ENCODE results near the gene PKDREJ.

Gene PKDREJ

DNA sequence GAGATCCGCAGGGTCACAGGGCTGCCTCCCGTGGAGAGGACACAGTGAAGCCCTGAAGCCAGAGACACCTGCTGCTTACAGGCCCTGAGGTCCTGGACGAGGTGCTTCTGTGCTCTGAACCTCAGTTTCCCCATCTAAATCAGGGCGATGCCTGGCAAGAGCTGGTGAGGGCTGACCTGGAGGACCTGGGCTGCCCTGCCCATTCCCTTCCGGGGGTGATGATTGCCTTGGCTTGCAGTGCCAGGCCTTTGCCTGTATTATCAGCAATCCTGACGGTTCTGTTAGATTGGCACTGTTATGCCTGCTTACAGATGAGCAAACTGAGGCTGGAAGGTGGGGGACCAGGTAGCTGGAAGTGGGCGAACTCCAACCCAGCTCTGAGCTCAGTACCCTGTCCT is 25.7 kb upstream of the PKDREJ start:
- Histone ChIP-seq H3K27ac (ENCODE audit: low read length) (no peak overlapping the region), H3K27me3 (ENCODE audit: low read depth, low read length) (no peaks in the 10 kb centered on the region)

DNA sequence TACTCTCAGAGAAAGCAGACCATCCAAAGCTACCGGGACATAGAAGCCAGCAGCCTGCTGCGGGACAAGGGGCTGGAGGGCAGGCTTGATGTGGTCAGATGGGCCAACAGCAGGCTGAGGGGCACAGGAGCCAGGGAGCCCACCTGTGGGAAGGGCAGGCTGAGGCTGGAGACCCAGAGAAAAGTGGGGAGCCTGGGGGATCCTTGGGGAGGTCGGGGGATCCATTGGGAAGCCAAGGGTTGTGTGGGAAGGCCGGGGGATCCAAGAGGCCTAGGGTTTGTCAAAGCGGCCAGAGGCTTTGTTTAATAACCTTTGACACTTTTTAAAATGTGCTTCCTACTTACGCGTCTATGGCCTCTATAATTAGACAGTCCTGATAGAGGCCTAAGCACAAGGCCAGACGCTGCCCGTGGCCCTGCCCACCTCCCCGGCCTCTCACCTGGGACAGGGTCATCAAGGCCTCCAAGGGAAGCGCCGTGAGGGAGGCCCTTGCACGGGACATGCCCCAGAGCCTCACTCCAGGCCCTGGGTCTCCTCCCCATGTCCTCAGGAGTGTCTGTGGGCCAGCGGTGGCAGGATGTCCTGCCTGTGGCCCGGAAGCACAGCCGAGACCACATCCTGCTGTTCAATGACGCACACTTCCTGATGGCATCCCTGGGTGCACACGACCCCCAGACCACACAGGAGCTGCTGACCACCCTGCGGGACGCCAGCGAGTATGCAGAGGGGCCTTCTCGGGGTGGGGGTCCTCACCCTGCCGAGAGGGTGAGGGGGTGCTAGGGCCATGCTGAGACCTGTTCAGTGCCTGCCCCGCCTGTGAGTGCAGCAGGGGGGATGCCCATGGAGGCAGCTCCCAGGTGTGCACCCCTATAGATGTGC is 25.0 kb upstream of the PKDREJ start:
- H3K36me3 ChIP-seq (ENCODE audit: control insufficient read depth in 1 of 2, insufficient read depth in 2 of 2, low read length in 2 of 2) = peaks cover 23 to 78% of the 10 kb centered on the region in 2 donors
- H3K4me1 ChIP-seq (ENCODE audit: control insufficient read depth in 1 of 2, insufficient read depth in 2 of 2, low read length in 2 of 2) = no peaks in the 10 kb centered on the region

More for the DNA sequence above, 25.7 kb upstream of the PKDREJ start:
- Histone ChIP-seq H3K9me3 (ENCODE audit: control insufficient read depth in 1 of 2, low read length in 2 of 2) (no peaks in the 10 kb centered on the region), H3K36me3 (ENCODE audit: control insufficient read depth in 1 of 2, insufficient read depth in 2 of 2, low read length in 2 of 2) (peaks cover 24 to 76% of the 10 kb centered on the region in 2 donors), H3K4me3 (ENCODE audit: low read depth in 1 of 2, low read length in 2 of 2) (no peak overlapping the region), H3K4me1 (ENCODE audit: control insufficient read depth in 1 of 2, insufficient read depth in 2 of 2, low read length in 2 of 2) (no peaks in the 10 kb centered on the region)

DNA sequence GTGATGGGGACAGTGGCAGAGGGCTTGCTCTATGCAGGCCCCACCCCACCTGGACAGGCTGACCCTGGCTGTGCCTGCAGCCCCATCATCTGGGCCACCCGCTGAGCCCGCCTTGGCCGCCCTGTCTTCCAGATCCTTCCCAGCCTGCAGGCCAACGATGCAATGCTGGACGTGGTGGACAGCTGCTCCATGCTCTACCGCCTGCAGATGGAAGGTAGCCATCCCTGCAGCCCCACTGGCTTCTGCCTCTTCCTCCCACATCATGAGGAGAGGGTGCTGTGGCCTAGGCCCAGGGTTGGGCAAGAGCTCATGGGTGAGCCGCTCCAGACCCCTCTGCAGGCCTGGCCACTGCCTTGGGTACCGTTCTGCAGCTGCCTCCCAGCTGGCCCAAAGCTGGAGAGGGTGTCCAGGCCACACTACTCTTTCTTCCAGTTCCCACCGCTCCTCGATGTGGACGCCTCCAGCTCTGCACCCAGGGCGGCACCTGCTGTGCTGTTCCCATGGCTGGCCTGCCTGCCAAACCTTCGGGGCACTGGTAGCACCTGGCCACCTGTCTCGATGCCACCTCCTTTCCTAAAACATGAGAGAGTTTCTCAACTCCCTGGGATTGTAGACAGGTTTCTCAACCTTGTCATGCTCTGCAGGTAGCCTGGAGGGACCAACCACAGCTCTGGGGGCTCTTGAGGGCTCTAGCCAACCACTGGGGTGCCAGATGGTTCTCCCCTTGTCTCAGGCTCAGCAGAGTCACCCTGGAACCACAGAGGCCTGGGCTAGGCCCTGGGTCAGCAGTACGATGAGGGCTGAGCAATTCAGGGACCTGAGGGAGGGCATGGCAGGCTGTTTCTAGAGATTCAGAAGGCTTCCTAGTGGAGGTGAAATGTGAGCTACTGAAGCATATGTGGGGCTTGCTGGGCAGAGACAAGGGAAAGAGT is 24.1 kb upstream of the PKDREJ start:
- peak overlapping the region; percentile 39 for H3K27ac ChIP-seq (ENCODE audit: low read length)
- peak overlapping the region in 1 of 2 donors; percentile 23 for H3K4me3 ChIP-seq (ENCODE audit: low read depth in 1 of 2, low read length in 2 of 2)
- H3K27me3 ChIP-seq (ENCODE audit: low read depth, low read length) = no peaks in the 10 kb centered on the region
- no peaks in the 10 kb centered on the region for H3K9me3 ChIP-seq (ENCODE audit: control insufficient read depth in 1 of 2, low read length in 2 of 2)
- H3K36me3 ChIP-seq (ENCODE audit: control insufficient read depth in 1 of 2, insufficient read depth in 2 of 2, low read length in 2 of 2) = peaks cover 18 to 78% of the 10 kb centered on the region in 2 donors
- H3K4me1 ChIP-seq (ENCODE audit: control insufficient read depth in 1 of 2, insufficient read depth in 2 of 2, low read length in 2 of 2) = no peaks in the 10 kb centered on the region

More for the DNA sequence above, 25.0 kb upstream of the PKDREJ start:
- Histone ChIP-seq H3K9me3 (ENCODE audit: control insufficient read depth in 1 of 2, low read length in 2 of 2) (no peaks in the 10 kb centered on the region), H3K27ac (ENCODE audit: low read length) (peak overlapping the region; percentile 39), H3K27me3 (ENCODE audit: low read depth, low read length) (no peaks in the 10 kb centered on the region), H3K4me3 (ENCODE audit: low read depth in 1 of 2, low read length in 2 of 2) (peak overlapping the region in 1 of 2 donors; percentile 23)

- no peaks in the 10 kb centered on the region for H3K27me3 ChIP-seq (ENCODE audit: low read depth, low read length)
- H3K36me3 ChIP-seq (ENCODE audit: control insufficient read depth in 1 of 2, insufficient read depth in 2 of 2, low read length in 2 of 2) = peaks cover 29 to 78% of the 10 kb centered on the region in 2 donors
Measured at GRCh38 chr22:46286006-46286405, 22.9 kb upstream of the PKDREJ start.

GRCh38 chr22:46281866-46282678 is 18.9 kb upstream of the PKDREJ start:
- Histone ChIP-seq H3K27ac (ENCODE audit: low read length) (no peak overlapping the region), H3K9me3 (ENCODE audit: control insufficient read depth in 1 of 2, low read length in 2 of 2) (no peaks in the 10 kb centered on the region), H3K4me3 (ENCODE audit: low read depth in 1 of 2, low read length in 2 of 2) (no peak overlapping the region), H3K4me1 (ENCODE audit: control insufficient read depth in 1 of 2, insufficient read depth in 2 of 2, low read length in 2 of 2) (no peaks in the 10 kb centered on the region), H3K27me3 (ENCODE audit: low read depth, low read length) (no peaks in the 10 kb centered on the region), H3K36me3 (ENCODE audit: control insufficient read depth in 1 of 2, insufficient read depth in 2 of 2, low read length in 2 of 2) (peaks cover 61 to 88% of the 10 kb centered on the region in 2 donors)

More at GRCh38 chr22:46286006-46286405, 22.9 kb upstream of the PKDREJ start:
- Histone ChIP-seq H3K27ac (ENCODE audit: low read length) (no peak overlapping the region), H3K4me3 (ENCODE audit: low read depth in 1 of 2, low read length in 2 of 2) (no peak overlapping the region), H3K4me1 (ENCODE audit: control insufficient read depth in 1 of 2, insufficient read depth in 2 of 2, low read length in 2 of 2) (no peaks in the 10 kb centered on the region), H3K9me3 (ENCODE audit: control insufficient read depth in 1 of 2, low read length in 2 of 2) (no peaks in the 10 kb centered on the region)

GRCh38 chr22:46280999-46281623 is 18.0 kb upstream of the PKDREJ start:
- no peaks in the 10 kb centered on the region for H3K27me3 ChIP-seq (ENCODE audit: low read depth, low read length)
- H3K27ac ChIP-seq (ENCODE audit: low read length) = no peak overlapping the region

DNA sequence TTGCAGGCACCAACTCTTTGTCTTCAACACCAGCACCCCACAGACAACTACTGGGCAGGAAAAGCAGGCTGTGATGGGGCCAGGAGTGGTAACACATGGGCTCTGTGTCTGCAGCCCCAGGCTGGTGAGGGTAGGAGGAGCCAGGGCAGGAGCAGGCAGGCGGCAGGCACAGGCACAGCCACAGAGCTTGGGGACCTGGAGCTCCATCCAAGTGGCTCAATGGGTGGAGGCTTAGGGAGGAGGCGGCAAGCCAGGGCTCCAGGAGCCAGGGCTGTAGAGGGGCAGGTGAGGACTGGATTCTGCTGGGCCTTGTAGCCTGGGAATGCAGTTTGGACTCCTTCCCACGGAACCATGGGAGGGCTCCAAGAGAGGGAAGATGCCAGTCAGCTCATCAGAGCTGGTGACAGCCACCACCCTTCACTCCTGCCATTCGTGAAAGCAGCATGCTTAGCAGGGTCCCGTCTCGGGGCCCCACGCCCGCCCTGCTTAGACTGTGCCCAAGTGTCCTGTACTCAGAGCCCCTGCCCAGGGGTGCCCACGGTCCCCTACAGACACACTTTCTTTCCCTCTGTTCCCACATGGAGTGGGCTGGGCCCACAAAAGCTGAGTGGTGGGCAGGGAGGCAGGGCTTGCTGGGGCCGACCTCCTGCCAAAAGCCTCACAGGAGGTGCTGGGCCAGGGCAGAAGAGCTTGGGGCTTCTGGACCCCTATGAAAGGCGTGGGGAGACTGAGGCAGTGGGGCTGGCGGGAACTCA is 17.1 kb upstream of the PKDREJ start:
- Histone ChIP-seq H3K27ac (ENCODE audit: low read length) (no peak overlapping the region), H3K4me1 (ENCODE audit: control insufficient read depth in 1 of 2, insufficient read depth in 2 of 2, low read length in 2 of 2) (no peaks in the 10 kb centered on the region), H3K36me3 (ENCODE audit: control insufficient read depth in 1 of 2, insufficient read depth in 2 of 2, low read length in 2 of 2) (peaks cover 71 to 90% of the 10 kb centered on the region in 2 donors), H3K9me3 (ENCODE audit: control insufficient read depth in 1 of 2, low read length in 2 of 2) (no peaks in the 10 kb centered on the region), H3K27me3 (ENCODE audit: low read depth, low read length) (no peaks in the 10 kb centered on the region), H3K4me3 (ENCODE audit: low read depth in 1 of 2, low read length in 2 of 2) (no peak overlapping the region)

More at GRCh38 chr22:46280999-46281623, 18.0 kb upstream of the PKDREJ start:
- H3K4me3 ChIP-seq (ENCODE audit: low read depth in 1 of 2, low read length in 2 of 2) = no peak overlapping the region
- H3K9me3 ChIP-seq (ENCODE audit: control insufficient read depth in 1 of 2, low read length in 2 of 2) = no peaks in the 10 kb centered on the region
- no peaks in the 10 kb centered on the region for H3K4me1 ChIP-seq (ENCODE audit: control insufficient read depth in 1 of 2, insufficient read depth in 2 of 2, low read length in 2 of 2)
- H3K36me3 ChIP-seq (ENCODE audit: control insufficient read depth in 1 of 2, insufficient read depth in 2 of 2, low read length in 2 of 2) = peaks cover 64 to 86% of the 10 kb centered on the region in 2 donors

DNA sequence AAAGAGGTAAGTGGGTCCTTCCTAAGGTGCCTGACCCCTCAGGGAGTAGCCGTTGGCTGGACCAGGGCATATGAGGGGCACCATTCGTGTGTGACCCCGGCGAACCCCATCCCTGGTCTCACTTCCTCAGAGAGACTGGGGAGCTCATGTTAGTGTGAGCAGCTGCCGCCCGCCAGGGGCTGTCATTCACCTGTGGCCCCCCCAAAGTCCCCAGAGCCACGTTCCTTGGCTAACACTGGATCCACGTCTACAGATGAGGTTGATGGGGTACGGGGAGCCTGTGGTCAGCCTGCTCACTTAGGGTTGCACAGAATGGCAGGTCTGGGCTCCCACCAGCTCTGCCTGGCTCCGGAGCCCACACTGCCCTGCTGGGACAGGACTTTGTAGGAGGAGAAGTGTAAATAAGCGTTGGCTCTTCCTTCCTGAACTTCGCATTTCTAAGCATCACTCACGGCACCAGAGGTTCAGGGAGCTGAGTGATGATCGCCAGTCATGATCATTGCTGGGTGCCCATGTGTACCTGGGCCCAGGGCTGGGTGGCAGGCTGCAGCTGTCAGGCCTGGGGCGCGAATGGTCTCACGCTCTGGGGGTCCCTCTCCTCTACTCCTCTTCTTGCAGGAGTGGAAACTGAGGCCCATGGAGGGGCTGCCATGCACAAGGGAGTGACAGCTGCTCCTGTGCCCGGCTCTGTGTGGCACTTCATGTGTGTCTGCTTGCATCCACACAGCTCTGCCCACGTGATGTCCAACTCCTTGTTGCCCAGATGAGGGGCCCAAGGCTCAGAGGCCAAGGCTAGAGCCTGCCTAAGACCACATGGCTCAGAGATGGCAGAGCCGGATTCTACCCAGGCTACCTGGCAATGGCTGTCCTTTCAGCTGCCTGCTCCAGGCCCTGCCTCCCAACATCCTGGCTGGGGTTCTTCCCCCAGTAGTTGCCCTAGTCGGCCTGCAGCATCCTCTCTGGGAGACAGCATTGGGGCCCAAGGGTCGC is 15.8 kb upstream of the PKDREJ start:
- Histone ChIP-seq H3K36me3 (ENCODE audit: control insufficient read depth in 1 of 2, insufficient read depth in 2 of 2, low read length in 2 of 2) (peaks cover 67 to 90% of the 10 kb centered on the region in 2 donors), H3K9me3 (ENCODE audit: control insufficient read depth in 1 of 2, low read length in 2 of 2) (no peaks in the 10 kb centered on the region), H3K4me3 (ENCODE audit: low read depth in 1 of 2, low read length in 2 of 2) (no peak overlapping the region), H3K27me3 (ENCODE audit: low read depth, low read length) (no peaks in the 10 kb centered on the region), H3K4me1 (ENCODE audit: control insufficient read depth in 1 of 2, insufficient read depth in 2 of 2, low read length in 2 of 2) (no peaks in the 10 kb centered on the region), H3K27ac (ENCODE audit: low read length) (no peak overlapping the region)

- Histone ChIP-seq H3K27me3 (ENCODE audit: low read depth, low read length) (no peaks in the 10 kb centered on the region), H3K36me3 (ENCODE audit: control insufficient read depth in 1 of 2, insufficient read depth in 2 of 2, low read length in 2 of 2) (peaks cover 69 to 90% of the 10 kb centered on the region in 2 donors), H3K9me3 (ENCODE audit: control insufficient read depth in 1 of 2, low read length in 2 of 2) (no peaks in the 10 kb centered on the region), H3K4me3 (ENCODE audit: low read depth in 1 of 2, low read length in 2 of 2) (no peak overlapping the region), H3K4me1 (ENCODE audit: control insufficient read depth in 1 of 2, insufficient read depth in 2 of 2, low read length in 2 of 2) (no peaks in the 10 kb centered on the region), H3K27ac (ENCODE audit: low read length) (no peak overlapping the region)
Measured at GRCh38 chr22:46276563-46276962, 13.4 kb upstream of the PKDREJ start.
